Measurements from ENCODE around the gene S1PR2. TPM values are rescaled to one million over a fixed set of nuclear protein-coding genes. Genes with fewer than 3 reads are reported as not detected.
A peak's percentile ranks its signal among the peaks of the same experiment; 100 is the strongest.

S1PR2 gene
- total RNA-seq, 1 experiment from 2014 or later: 7.0 TPM

DNA sequence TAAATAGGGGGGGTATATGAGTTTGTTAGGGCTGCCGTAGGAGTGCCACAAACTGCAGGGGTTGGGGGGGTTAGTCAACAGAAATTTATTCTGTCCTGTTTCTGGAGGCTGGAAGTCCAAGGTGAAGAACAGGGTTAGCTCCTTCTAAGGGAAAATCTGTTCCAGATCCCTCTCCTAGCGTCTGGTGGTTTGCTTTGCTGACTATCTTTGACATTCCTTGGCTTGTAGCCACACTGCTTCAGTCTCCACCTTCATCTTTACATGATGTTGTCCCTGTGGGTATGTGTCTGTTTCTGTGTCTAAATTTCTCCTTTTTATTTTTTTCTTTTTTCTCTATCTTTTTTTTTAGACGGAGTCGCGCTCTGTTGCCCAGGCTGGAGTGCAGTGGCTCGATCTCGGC, 31.6 kb upstream of the S1PR2 start:
- H3K27me3 ChIP-seq (replicated peaks): no peaks in the 10 kb centered on the region
- H3K27ac ChIP-seq: no peak overlapping the region
- H3K9me3 ChIP-seq (replicated peaks): no peaks in the 10 kb centered on the region
- H3K36me3 ChIP-seq: peaks cover 21% of the 10 kb centered on the region
- no peak for DNase-seq (ENCODE audit: low read depth in 1 of 2, low spot score in 2 of 2)
- no peak overlapping the region for H3K4me3 ChIP-seq
- H3K4me1 ChIP-seq (replicated peaks): no peaks in the 10 kb centered on the region

DNA sequence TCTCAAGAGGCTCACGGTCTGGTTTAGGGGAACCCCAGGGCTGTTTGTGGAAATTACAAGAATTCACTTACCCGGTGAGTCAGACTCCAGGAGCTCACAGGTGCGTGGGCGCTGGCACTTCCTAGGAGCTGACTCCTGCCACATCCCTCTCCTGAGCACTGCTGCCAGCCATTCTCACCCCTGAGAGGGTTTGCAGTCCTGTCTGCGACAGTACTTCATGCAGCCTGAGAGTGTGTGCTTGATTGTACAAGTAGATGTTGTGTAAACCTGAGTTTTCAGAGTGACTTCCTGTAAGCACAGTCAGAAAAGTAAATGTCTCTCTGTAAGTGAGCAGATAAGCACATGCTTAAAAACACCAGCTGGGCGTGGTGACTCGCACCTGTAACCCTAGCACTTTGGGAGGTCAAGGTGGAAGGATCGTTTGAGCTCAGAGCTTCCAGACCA, 29.0 kb upstream of the S1PR2 start:
- no peak for DNase-seq (ENCODE audit: low read depth in 1 of 2, low spot score in 2 of 2)
- no peak overlapping the region for H3K27ac ChIP-seq

DNA sequence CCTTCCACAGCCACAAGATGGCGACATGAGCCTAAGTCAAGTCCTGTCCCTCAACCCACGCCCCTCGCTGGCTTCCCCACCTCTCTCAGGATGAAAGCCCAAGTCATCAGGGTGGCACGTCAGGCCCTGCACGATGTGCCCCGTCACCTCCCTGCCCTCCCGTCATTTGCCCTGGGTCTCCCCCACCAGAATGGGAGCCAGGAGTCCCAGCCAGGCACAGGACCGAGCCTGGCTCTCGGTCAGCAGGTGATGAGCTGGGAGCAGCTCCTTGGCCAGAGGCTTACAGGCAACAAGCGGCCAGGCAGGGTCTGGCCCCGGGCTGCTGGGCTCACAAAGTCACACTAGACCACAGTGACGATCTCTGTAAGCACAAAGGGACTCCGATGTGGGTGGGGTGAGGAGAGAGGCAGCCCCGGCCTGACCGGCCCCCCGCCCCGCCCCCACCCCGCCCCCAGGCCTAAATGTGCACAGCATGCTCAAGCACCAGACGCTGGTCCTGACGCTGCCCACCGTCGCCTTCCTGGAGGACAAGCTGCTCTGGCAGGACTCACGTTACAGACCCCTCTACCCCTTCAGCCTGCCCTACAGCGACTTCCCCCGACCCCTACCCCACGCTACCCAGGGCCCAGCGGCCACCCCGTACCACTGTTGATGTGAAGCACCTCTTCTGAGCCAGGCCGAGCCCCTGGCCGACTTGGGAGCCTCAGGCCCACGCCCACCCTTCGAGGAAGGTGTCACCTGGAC, 28.2 kb upstream of the S1PR2 start:
- no peaks in the 10 kb centered on the region for H3K4me1 ChIP-seq (replicated peaks)
- peaks cover 53% of the 10 kb centered on the region for H3K36me3 ChIP-seq

More for the DNA sequence above, 29.0 kb upstream of the S1PR2 start:
- H3K4me3 ChIP-seq: no peak overlapping the region
- no peaks in the 10 kb centered on the region for H3K27me3 ChIP-seq (replicated peaks)
- no peaks in the 10 kb centered on the region for H3K4me1 ChIP-seq (replicated peaks)
- H3K9me3 ChIP-seq (replicated peaks): no peaks in the 10 kb centered on the region
- peaks cover 45% of the 10 kb centered on the region for H3K36me3 ChIP-seq

DNA sequence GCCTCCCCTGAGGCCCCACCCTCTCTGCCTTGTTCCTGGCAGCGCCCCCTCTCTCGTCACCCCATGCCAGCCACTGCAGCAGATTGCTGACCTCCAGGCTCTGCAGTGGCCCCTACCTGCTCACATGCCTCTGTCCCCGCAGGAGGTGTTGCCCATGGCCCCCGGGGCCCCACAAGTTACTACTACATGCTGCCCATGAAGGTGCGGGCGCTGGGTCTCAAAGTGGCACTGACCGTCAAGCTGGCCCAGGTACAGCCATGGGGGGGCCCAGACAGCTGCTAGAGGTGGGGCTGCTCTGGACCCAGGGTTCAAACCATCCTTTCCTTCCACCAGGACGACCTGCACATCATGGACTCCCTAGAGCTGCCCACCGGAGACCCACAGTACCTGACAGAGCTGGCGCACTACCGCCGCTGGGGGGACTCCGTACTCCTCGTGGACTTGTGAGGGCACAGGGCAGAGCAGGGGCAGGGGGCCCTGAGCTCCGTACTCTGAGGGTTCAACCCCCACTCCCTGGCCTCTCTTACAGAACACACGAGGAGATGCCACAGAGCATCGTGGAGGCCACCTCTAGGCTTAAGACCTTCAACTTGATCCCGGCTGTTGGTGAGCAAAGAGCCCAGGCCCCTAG, 27.1 kb upstream of the S1PR2 start:
- no peaks in the 10 kb centered on the region for H3K9me3 ChIP-seq (replicated peaks)
- no peak for DNase-seq (ENCODE audit: low read depth in 1 of 2, low spot score in 2 of 2)
- H3K27ac ChIP-seq: no peak overlapping the region
- no peak overlapping the region for H3K4me3 ChIP-seq
- H3K36me3 ChIP-seq: peaks cover 62% of the 10 kb centered on the region
- H3K27me3 ChIP-seq (replicated peaks): no peaks in the 10 kb centered on the region
- H3K4me1 ChIP-seq (replicated peaks): no peaks in the 10 kb centered on the region

More for the DNA sequence above, 28.2 kb upstream of the S1PR2 start:
- Histone ChIP-seq H3K4me3 (no peak overlapping the region), H3K9me3 (replicated peaks) (no peaks in the 10 kb centered on the region), H3K27me3 (replicated peaks) (no peaks in the 10 kb centered on the region), H3K27ac (no peak overlapping the region)
- DNase-seq (ENCODE audit: low read depth in 1 of 2, low spot score in 2 of 2): peak; percentile 67 to 93

DNA sequence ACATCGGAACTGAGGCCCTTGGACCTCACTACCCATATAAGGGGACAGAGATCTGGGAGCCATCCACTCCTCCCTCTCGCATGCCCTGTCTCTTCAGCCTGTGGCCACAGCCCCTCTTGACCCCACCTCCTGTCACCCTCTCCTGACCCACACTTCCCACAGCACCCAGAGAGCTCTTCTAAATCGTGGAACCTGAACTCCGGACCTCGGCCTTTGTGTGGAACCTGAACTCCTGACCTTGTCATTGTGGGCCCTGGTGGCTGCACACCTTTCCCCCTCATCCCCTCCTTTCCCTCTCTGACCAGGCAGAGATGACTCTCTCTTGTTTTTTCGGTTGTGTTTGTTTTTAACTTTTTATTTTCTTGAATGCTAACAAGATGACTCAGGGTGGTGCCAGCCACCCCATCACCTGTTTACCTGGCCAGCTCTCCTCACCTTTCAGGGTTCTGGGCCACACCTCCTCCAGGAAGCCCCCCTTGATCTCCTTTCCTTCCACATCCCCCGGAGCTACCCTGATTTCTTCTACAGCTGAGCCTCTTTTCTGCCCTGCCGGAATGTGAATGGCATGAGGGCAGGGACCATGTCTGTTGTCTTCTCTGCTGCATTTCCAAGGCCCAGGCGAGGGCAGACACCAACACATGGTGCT, 26.0 kb upstream of the S1PR2 start:
- H3K27ac ChIP-seq: no peak overlapping the region
- H3K36me3 ChIP-seq: peaks cover 70% of the 10 kb centered on the region
- no peak overlapping the region for H3K4me3 ChIP-seq
- no peak for DNase-seq (ENCODE audit: low read depth in 1 of 2, low spot score in 2 of 2)
- no peaks in the 10 kb centered on the region for H3K9me3 ChIP-seq (replicated peaks)
- no peaks in the 10 kb centered on the region for H3K27me3 ChIP-seq (replicated peaks)
- no peaks in the 10 kb centered on the region; the same call in 1 of the 2 replicates for H3K4me1 ChIP-seq (replicated peaks)

DNA sequence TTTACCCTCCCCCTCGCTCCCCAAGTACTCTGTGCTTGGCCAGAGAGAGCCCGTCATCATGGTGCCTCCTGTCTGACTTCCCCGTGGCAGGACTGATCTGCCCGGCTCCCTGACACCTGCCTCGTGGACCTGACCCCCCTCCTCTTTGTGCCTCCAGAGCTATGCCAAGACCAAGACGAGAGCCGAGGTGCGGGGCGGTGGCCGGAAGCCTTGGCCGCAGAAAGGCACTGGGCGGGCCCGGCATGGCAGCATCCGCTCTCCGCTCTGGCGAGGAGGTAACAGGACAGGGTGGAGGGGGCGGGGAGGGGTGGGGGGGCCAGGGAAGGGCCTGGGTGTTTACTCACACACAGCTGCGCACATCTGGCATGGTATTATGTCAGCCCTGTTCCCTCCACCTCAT, 25.4 kb upstream of the S1PR2 start:
- Histone ChIP-seq H3K36me3 (peaks cover 73% of the 10 kb centered on the region), H3K27ac (no peak overlapping the region), H3K4me3 (no peak overlapping the region), H3K9me3 (replicated peaks) (no peaks in the 10 kb centered on the region), H3K27me3 (replicated peaks) (no peaks in the 10 kb centered on the region), H3K4me1 (replicated peaks) (no peaks in the 10 kb centered on the region; the same call in 1 of the 2 replicates)
- no peak for DNase-seq (ENCODE audit: low read depth in 1 of 2, low spot score in 2 of 2)

DNA sequence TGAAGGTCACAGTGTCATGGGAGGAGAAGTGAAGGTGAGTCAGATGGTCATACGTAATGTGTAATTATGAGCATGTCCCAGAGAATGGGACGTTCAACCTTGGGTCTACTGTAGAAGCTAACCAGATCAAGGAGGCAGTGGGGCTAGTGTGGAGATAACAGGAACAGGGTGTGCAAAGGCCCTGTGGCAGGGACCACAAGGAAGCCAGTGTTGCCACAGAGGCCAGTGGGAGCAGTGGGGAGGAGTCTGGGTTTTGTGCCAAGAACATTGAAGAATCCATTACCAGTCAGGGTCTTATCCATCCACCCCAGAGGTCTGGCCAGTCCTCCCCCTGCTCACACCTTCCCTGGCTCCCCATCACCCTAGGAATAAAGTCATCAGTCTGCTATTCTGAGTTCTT, 24.2 kb upstream of the S1PR2 start:
- H3K27ac ChIP-seq: no peak overlapping the region
- DNase-seq (ENCODE audit: low read depth in 1 of 2, low spot score in 2 of 2): no peak
- H3K4me1 ChIP-seq (replicated peaks): no peaks in the 10 kb centered on the region; the same call in 1 of the 2 replicates
- no peaks in the 10 kb centered on the region for H3K9me3 ChIP-seq (replicated peaks)
- peaks cover 73% of the 10 kb centered on the region for H3K36me3 ChIP-seq
- no peak overlapping the region for H3K4me3 ChIP-seq
- H3K27me3 ChIP-seq (replicated peaks): no peaks in the 10 kb centered on the region

DNA sequence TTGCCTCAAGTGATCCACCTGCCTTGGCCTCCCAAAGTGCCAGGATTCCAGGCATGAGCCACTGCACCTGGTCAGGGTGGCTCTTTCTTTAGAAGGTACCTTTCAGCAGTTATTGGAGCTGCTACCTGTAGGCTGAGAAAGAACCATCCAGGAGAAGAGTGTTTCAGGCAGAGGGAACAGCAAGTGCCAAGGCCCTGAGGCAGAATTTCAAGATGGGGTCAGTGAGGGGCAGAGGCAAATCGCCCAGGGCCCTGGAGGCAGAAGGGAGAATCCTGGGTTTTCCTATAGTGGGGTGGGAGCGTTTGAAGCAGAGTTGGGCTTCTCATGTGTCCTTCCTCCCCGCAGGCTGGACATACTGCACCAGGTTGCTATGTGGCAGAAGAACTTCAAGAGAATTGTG, 23.1 kb upstream of the S1PR2 start:
- DNase-seq (ENCODE audit: low read depth in 1 of 2, low spot score in 2 of 2): no peak
- H3K36me3 ChIP-seq: peaks cover 65% of the 10 kb centered on the region
- no peaks in the 10 kb centered on the region; the same call in 1 of the 2 replicates for H3K4me1 ChIP-seq (replicated peaks)

DNA sequence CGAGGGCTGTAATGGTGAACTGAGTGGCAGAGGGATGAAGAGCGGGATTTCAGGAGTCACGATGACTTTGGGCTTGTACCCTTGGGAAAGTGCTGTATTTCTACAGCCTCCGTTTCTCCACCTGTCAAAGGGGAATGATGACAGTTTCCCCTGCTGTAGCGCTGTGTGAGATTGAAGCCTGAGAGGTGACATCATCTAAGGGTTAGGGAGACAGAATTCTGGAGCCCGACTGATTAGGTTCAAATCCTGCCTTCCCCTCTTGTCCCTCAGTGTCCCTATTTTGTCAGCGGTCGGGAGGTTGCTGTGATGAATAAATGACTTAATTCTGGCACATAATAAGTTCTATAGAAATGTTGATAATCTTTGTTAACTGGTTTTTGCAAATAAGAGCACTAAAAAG, 21.6 kb upstream of the S1PR2 start:
- H3K4me3 ChIP-seq: peak overlapping the region; percentile 73
- H3K27ac ChIP-seq: peak overlapping the region; percentile 2
- no peaks in the 10 kb centered on the region for H3K9me3 ChIP-seq (replicated peaks)
- no peak for DNase-seq (ENCODE audit: low read depth in 1 of 2, low spot score in 2 of 2)
- peaks cover 51% of the 10 kb centered on the region for H3K36me3 ChIP-seq
- H3K4me1 ChIP-seq (replicated peaks): no peaks in the 10 kb centered on the region; the same call in 1 of the 2 replicates
- no peaks in the 10 kb centered on the region for H3K27me3 ChIP-seq (replicated peaks)

More for the DNA sequence above, 23.1 kb upstream of the S1PR2 start:
- no peaks in the 10 kb centered on the region for H3K9me3 ChIP-seq (replicated peaks)
- no peaks in the 10 kb centered on the region for H3K27me3 ChIP-seq (replicated peaks)
- no peak overlapping the region for H3K27ac ChIP-seq
- H3K4me3 ChIP-seq: no peak overlapping the region

DNA sequence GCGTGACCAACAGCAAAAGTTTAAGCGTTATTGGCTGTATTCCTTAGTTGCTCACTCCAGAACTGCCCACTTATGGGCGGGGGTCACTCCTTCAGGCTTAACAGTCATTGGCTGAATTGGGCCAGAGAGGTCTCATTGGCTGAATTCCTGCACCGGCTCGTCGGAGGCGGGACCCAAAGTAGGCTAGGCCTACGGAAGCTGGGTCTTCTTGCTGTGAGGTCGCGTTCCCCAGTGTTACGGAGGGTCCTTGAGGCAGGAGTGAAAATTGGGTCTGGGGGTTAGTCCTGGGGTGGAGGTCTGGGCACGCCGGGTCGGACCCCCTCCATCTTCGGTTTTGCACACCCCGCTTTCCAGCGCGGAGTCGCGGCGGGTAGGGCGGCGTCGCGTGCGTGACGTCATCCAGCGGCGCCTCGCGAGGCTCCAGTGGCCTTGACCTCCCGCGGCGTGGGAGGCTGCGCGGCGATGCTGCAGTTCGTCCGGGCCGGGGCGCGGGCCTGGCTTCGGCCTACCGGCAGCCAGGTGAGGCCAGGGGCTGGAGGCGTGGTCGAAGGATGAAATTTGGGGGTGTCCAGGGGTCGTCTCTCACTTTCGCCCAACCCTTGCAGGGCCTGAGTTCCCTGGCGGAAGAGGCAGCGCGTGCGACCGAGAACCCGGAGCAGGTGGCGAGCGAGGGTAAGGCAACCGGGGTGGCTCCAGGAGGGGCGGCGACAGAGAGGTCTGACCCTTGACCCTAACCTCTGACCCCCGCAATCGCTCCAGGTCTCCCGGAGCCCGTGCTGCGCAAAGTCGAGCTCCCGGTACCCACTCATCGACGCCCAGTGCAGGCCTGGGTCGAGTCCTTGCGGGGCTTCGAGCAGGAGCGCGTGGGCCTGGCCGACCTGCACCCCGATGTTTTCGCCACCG, 20.9 kb upstream of the S1PR2 start, which contains the start of gene MRPL4:
Gene MRPL4, plus strand, starts transcription at position 423 of the 903 bp plus-strand sequence. Its CDS starts 40 bp downstream, at position 463.
- Histone ChIP-seq H3K27ac (peak within 1 kb of the TSS; percentile 2), H3K27me3 (replicated peaks) (no peaks in the 10 kb centered on the region), H3K4me1 (replicated peaks) (no peaks in the 10 kb centered on the region; the same call in 1 of the 2 replicates), H3K36me3 (peaks cover 44% of the 10 kb centered on the region), H3K9me3 (replicated peaks) (no peaks in the 10 kb centered on the region), H3K4me3 (peak within 1 kb of the TSS; percentile 73)
- peak; percentile 98 to 99 for DNase-seq (ENCODE audit: low read depth in 1 of 2, low spot score in 2 of 2)

DNA sequence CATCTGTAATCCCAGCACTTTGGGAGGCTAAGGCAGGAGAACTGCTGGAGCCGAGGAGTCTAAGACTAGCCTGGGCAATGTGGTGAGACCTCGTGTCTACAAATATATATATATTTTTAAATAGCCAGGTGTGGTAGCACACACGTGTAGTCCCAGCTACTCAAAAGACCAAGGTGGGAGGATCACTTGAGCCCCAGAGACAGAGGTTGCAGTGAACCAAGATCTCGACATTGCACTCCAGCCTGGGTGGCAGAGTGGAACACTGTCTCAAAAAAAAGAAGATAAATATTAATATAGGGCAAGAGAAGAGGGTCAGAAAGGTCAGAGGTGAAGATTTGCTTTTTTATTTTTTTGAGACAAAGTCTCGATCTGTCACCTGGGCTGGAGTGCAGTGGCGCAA, 15.4 kb upstream of the S1PR2 start:
- H3K36me3 ChIP-seq: no peaks in the 10 kb centered on the region
- peaks cover 12% of the 10 kb centered on the region for H3K4me1 ChIP-seq (replicated peaks)
- H3K27me3 ChIP-seq (replicated peaks): no peaks in the 10 kb centered on the region
- H3K27ac ChIP-seq: no peak overlapping the region
- H3K9me3 ChIP-seq (replicated peaks): no peaks in the 10 kb centered on the region
- no peak overlapping the region for H3K4me3 ChIP-seq
- DNase-seq (ENCODE audit: low read depth in 1 of 2, low spot score in 2 of 2): no peak

DNA sequence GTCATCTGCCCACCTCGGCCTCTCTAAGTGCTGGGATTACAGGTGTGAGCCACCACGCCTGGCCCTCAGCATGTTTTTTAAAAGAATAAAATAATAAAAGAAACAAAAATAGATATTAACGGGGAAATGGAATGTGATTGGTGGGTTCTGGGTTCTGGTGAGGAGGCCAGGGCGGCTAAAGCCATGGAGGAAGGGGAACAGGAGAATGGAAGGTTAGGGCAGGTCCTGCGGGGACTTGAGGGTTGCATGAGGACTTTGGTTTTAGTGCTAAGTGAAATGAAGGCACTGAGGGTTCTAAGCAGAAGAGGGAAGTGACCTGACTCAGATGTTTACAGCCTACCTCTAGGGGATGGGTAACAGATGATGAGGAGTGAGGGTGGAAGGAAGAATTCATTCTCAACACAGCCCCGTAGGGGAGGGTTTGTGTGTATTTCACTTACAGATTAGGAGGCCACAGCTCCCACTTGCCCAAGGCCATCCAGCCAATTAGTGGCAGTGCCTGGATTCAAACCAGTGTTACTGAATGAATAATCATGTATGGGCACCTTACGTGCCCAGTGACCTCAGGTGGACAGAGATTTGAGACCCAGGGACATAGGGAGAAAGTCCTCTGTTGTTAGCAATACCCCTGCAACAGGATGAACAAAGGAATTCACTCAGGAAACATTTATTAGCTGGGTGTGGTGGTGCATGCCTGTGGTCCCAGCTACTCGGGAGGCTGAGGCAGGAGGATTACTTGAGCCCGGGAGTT, 14.2 kb upstream of the S1PR2 start:
- DNase-seq (ENCODE audit: low read depth in 1 of 2, low spot score in 2 of 2): no peak
- Histone ChIP-seq H3K36me3 (no peaks in the 10 kb centered on the region), H3K9me3 (replicated peaks) (no peaks in the 10 kb centered on the region), H3K4me1 (replicated peaks) (peaks cover 12% of the 10 kb centered on the region), H3K4me3 (no peak overlapping the region), H3K27me3 (replicated peaks) (no peaks in the 10 kb centered on the region), H3K27ac (no peak overlapping the region)

Measured in SJSA1 (cell line).